ENCODE data around the gene CHTF18.
A peak's percentile ranks its signal among the peaks of the same experiment; 100 is the strongest.
"Not testable (repeated sequence)": the region's sequence is repeated elsewhere in the genome, so short reads cannot be mapped to it uniquely, and the experiment has no call there.

CHTF18 gene

GRCh38 chr16:760545-761343 is 27.7 kb upstream of the CHTF18 start, which contains the start of gene MSLN:
Gene MSLN, plus strand, starts transcription at chr16:760734. Its CDS starts 1,947 bp downstream, at chr16:762681.
- no peak for DNase-seq

GRCh38 chr16:761625-762513 is 26.6 kb upstream of the CHTF18 start:
- no peak for DNase-seq

DNA sequence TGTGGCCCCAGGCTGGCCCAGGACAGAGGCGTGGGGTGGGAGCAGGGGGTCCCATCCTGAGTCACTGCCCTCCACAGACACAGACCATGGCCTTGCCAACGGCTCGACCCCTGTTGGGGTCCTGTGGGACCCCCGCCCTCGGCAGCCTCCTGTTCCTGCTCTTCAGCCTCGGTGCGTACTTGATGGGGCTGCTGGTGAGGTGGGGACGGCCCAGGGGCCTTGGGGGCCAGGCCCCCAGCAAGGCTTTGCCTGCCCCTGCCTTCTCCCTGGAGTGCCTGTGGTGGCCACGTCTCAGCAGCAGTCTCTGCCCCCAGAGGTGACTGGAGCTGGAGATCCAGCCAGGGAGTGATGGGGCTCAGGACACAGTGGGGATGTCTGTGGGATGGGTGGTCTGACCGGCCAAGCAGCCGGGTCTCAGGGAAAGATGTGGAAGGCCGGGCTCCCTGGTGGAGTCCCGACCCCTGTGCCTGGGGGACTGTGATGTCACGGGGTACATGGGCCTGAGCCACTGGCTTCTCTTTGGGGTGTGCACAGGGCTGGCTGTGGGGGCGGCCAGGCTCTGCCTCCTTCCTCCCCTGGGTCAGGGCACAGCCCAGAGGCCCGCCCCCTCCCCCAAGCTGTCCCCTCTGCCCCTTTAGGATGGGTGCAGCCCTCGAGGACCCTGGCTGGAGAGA is 25.7 kb upstream of the CHTF18 start:
- no peak for DNase-seq

DNA sequence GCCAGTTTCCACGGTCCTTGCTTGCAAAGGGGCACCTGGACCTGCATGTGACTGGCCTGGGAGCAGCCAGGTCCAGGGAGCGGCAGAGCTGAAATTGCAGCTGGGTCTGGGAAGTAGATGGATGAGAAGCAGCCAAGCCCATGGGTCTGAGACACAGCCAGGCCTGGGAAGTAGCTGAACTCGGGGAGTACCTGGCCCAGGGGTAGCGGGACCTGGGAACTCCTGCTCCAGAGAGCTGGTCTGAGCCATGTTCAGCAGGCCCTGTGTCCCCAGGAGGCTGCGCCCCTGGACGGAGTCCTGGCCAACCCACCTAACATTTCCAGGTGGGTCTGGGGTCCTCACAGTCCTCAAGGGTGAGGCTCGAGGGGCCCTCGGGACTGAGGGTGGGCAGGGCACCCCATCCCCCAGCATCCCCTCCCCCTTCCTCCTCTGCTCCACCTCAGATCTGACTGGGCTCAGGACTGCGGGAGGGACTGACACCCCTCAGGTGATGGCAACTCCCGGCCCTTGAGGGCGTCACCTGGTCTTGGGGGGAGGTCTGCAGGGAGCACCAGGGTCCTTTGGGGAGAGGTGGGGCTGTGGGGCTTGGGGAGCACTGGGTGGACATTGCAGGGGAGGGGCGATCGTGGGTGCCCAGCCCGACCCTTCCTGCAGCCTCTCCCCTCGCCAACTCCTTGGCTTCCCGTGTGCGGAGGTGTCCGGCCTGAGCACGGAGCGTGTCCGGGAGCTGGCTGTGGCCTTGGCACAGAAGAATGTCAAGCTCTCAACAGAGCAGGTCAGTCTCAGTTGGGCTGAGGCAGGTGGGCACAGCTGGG is 24.8 kb upstream of the CHTF18 start:
- no peak for DNase-seq

- no peak for DNase-seq
These were observed 24.2 kb upstream of the CHTF18 start for GRCh38 chr16:764184-764750.

GRCh38 chr16:764848-765487 is 23.5 kb upstream of the CHTF18 start:
- DNase-seq, result no peak

GRCh38 chr16:765488-765865 is 22.9 kb upstream of the CHTF18 start:
- DNase-seq, result no peak

GRCh38 chr16:766008-766819 is 22.2 kb upstream of the CHTF18 start:
- no peak for DNase-seq

DNA sequence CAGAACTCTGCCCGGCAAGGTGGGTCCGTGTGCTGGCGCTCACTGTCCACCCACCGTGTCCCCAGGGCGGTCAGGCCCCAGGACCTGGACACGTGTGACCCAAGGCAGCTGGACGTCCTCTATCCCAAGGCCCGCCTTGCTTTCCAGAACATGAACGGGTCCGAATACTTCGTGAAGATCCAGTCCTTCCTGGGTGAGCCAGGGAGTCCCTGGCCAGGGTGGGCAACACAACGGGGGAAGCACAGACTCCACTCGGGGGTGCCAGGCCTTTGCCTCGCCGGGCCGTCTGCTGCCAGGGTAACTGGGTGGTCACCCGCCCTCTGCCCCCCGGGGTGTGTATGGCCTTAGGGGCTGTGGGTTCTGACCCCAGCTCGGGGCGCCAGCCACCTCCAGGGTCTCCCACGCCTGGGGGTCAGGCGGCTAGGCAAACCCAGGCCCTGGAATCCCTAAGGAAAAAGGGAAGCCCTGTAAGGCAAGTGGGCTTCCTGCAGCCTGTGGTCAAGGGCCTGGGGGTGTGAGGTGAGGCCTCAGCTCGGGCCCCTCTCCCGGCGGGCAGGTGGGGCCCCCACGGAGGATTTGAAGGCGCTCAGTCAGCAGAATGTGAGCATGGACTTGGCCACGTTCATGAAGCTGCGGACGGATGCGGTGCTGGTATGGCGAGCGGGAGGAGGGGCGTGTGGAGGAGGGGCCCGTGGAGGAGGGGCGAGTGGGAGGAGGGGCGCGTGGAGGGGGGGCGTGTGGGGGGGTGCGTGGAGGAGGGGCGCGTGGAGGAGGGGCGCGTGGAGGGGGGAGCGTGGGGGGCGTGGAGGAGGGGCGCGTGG is 21.4 kb upstream of the CHTF18 start:
- DNase-seq, result no peak

- no peak for DNase-seq
These were observed 20.6 kb upstream of the CHTF18 start for GRCh38 chr16:767743-768235.

- no peak for DNase-seq
These were observed 20.0 kb upstream of the CHTF18 start for GRCh38 chr16:768428-768827.

DNA sequence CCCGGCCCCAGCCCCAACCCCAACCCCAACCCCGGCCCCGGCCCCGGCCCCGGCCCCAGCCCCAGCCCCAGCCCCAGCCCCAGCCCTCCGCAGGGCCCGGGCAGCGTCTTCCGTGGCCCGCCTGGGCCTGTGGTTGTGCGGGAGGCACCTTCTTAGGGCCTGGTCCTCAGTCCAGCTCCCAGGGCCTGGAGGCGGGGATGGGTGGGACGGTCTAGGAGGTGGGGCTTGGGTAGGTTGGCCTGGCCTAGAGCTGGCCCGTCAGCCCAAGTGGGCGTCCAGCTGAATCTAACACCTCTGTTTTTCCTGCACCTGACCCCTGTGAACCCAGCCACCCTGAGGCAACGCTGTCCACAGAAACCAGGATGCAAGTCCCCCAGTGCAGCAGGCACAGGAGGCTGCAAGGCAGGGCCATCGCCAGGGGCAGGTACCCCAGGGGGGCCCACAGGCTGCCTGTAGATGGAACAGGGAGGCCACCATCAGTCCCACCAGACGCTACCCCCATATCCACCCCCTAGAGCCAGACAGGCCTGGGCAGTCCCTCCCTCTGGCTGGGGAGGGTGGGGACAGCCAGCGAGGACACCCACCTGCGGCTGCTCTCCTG is 19.1 kb upstream of the CHTF18 start:
- DNase-seq, result no peak

GRCh38 chr16:769934-770333 is 18.5 kb upstream of the CHTF18 start:
- DNase-seq, result no peak

DNA sequence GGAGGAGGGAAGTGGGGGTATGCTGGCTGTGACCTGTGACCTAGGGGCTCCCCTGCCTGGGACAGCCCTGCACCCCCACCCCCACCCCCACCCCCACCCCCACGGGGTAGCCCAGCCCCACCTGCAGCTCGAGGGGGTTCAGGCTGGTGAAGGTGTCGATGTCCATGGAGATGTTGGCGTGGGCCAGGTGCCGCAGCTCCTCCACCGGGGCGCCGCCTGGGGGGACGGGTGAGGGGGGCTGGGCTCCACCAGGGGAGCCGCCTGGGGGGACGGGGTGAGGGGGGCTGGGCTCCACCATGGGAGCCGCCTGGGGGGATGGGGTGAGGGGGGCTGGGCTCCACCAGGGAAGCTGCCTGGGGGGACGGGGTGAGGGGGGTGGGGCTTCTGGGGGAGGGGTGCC is 18.0 kb upstream of the CHTF18 start:
- DNase-seq, result no peak

DNA sequence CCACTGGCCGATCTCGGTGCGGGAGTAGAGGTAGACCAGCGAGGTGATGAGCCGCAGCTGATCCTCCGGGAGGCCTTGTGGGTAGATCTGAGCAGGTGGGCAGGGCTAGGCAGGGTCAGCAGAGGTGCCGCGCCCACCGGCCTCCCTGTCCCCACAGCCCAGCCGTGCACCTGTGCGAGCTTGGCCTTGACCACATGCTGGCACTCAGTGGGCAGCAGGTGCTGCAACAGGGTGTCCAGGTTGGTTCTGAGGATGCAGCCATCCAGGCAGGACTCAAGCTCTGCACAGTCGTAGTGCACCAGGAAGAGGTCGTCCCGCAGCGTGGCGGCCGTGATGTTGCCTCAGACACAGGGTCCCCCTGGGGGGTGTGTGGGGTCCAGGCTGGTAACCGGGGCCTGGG is 15.5 kb upstream of the CHTF18 start:
- DNase-seq, result no peak

- peak; percentile 68 for DNase-seq
These were observed 14.1 kb upstream of the CHTF18 start for GRCh38 chr16:774086-775001.

- no peak for DNase-seq
These were observed 13.1 kb upstream of the CHTF18 start for GRCh38 chr16:775236-775796.

GRCh38 chr16:776298-776697 is 12.1 kb upstream of the CHTF18 start:
- not testable (repeated sequence) for DNase-seq

Measured in RPMI8226 (cell line).